ENCODE measurements around the gene PNLIP.

The PNLIP gene

GRCh38 chr10:116557305-116557880 lies 11.7 kb downstream of the PNLIP start:
- no peak for DNase-seq (ENCODE audit: low read depth)
- TF ChIP-seq CTCF (IDR thresholded peaks at IDR 0.05; ENCODE audit: low read depth, low read length, missing control alignments), result no peak
- no peak overlapping the region for H3K4me3 ChIP-seq (ENCODE audit: low read depth, low read length)
- in situ Hi-C loops (cut with HindIII; ENCODE audit: low sequenced_read_pairs), result no loop called here

- no peak overlapping the region for H3K4me3 ChIP-seq (ENCODE audit: low read depth, low read length)
- no peak for TF ChIP-seq CTCF (IDR thresholded peaks at IDR 0.05; ENCODE audit: low read depth, low read length, missing control alignments)
- in situ Hi-C loops (cut with HindIII; ENCODE audit: low sequenced_read_pairs), result no loop called here
- no peak for DNase-seq (ENCODE audit: low read depth)
These were observed 19.8 kb downstream of the PNLIP start for GRCh38 chr10:116565534-116565933.

GRCh38 chr10:116566932-116567331 lies 21.2 kb downstream of the PNLIP start:
- in situ Hi-C loops (cut with HindIII; ENCODE audit: low sequenced_read_pairs), result no loop called here
- no peak for TF ChIP-seq CTCF (IDR thresholded peaks at IDR 0.05; ENCODE audit: low read depth, low read length, missing control alignments)
- DNase-seq (ENCODE audit: low read depth), result no peak
- H3K4me3 ChIP-seq (ENCODE audit: low read depth, low read length), result no peak overlapping the region

- DNase-seq (ENCODE audit: low read depth), result no peak
- in situ Hi-C loops (cut with HindIII; ENCODE audit: low sequenced_read_pairs), result no loop called here
- no peak overlapping the region for H3K4me3 ChIP-seq (ENCODE audit: low read depth, low read length)
- no peak for TF ChIP-seq CTCF (IDR thresholded peaks at IDR 0.05; ENCODE audit: low read depth, low read length, missing control alignments)
These were observed 21.6 kb downstream of the PNLIP start for GRCh38 chr10:116567335-116567734.

- in situ Hi-C loops (cut with HindIII; ENCODE audit: low sequenced_read_pairs), result no loop called here
- no peak for TF ChIP-seq CTCF (IDR thresholded peaks at IDR 0.05; ENCODE audit: low read depth, low read length, missing control alignments)
- no peak for DNase-seq (ENCODE audit: low read depth)
- H3K4me3 ChIP-seq (ENCODE audit: low read depth, low read length), result no peak overlapping the region
These were observed 29.1 kb downstream of the PNLIP start for GRCh38 chr10:116574797-116575196.

- H3K4me3 ChIP-seq (ENCODE audit: low read depth, low read length), result no peak overlapping the region
- DNase-seq (ENCODE audit: low read depth), result no peak
- no peak for TF ChIP-seq CTCF (IDR thresholded peaks at IDR 0.05; ENCODE audit: low read depth, low read length, missing control alignments)
- in situ Hi-C loops (cut with HindIII; ENCODE audit: low sequenced_read_pairs), result no loop called here
These were observed 42.3 kb downstream of the PNLIP start for GRCh38 chr10:116587878-116588591.

All from astrocyte of the cerebellum (primary cell).